Peyer's patch (tissue), 4 donors: ENCODE measurements around the gene PTP4A2.

Experiments used
- CTCF ChIP-seq, 6 experiments: fragments of 450-650 bp in 4 of 6; fragments of 200-600 bp in 2 of 6; sonication (generic) in 1 of 6; IDR thresholded peaks; one replicate each; pipeline ENCODE4 v1.5.1; 2017 to 2019; ENCODE audit warnings: antibody characterized with exemption in 6 of 6, mild to moderate bottlenecking in 3 of 6, moderate library complexity in 1 of 6
- POLR2A ChIP-seq, 2 donors: fragments of 450-650 bp; IDR thresholded peaks; one replicate each; pipeline ENCODE4 v1.5.1; 2017; ENCODE audit warnings: antibody characterized with exemption in 2 of 2, mild to moderate bottlenecking in 2 of 2, moderate library complexity in 2 of 2

DNA sequence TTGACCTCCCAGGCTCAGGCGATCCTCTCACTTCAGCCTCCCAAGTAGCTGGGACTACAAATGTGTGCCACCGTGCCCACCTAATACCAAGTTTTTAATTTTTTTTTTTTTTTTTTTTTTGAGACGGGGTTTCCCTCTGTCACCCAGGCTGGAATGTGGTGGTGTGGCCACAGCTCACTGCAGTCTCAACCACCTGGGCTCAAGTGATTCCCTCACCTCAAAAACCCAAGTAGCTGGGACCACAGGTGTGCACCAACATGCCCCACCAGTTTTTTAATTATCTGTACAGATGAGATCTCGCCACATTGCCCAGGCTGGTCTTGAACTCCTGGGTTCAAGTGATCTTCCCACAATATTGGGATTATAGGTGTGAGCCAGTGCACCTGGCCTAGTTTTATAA lies 22.7 kb downstream of the PTP4A2 start:
- TF ChIP-seq CTCF (IDR thresholded peaks at IDR 0.05) (no peak), POLR2A (IDR thresholded peaks at IDR 0.05) (no peak)
